Skeletal muscle tissue (tissue), 4 donors: Measurements from ENCODE around the gene RAP1GAP2. TPM values are rescaled to one million over a fixed set of nuclear protein-coding genes. Genes with fewer than 3 reads are reported as not detected.
"Not testable (repeated sequence)": the region's sequence is repeated elsewhere in the genome, so short reads cannot be mapped to it uniquely, and the experiment has no call there.

ENCODE experiments used
- H3K27ac ChIP-seq: one replicate; pipeline ENCODE4 v1.7.0; 2013; ENCODE audit warnings: mild to moderate bottlenecking, low read depth, low read length, inconsistent platforms
- H3K27me3 ChIP-seq, 3 donors: one replicate each; pipeline ENCODE4 v1.7.0; 2013; ENCODE audit warnings: low read length in 3 of 3; ENCODE audit not compliant: control insufficient read depth in 3 of 3, insufficient read depth in 3 of 3
- H3K36me3 ChIP-seq, 3 donors: one replicate each; pipeline ENCODE4 v1.7.0; 2013; ENCODE audit warnings: low read length in 3 of 3; ENCODE audit not compliant: control insufficient read depth in 3 of 3, insufficient read depth in 3 of 3
- H3K4me1 ChIP-seq, 3 donors: one replicate each; pipeline ENCODE4 v1.7.0; 2013; ENCODE audit warnings: low read length in 3 of 3, mild to moderate bottlenecking in 3 of 3; ENCODE audit not compliant: control insufficient read depth in 3 of 3, insufficient read depth in 3 of 3
- H3K4me3 ChIP-seq, 3 donors: one replicate each; pipeline ENCODE4 v1.7.0; 2013; ENCODE audit warnings: low read length in 3 of 3
- H3K9ac ChIP-seq, 3 donors: one replicate each; pipeline ENCODE4 v1.7.0; 2013; ENCODE audit warnings: low read length in 3 of 3, mild to moderate bottlenecking in 3 of 3, moderate library complexity in 2 of 3, low read depth in 1 of 3
- H3K9me3 ChIP-seq, 3 donors: one replicate each; pipeline ENCODE4 v1.7.0; 2013; ENCODE audit warnings: low read length in 3 of 3; ENCODE audit not compliant: control insufficient read depth in 3 of 3
- total RNA-seq: library from RNA; depleted of rRNA; stranded (reverse); fragments of >200 nt; gene quantifications from one replicate; pipeline ENCODE4 v1.2.3, GENCODE V29; 2014
- donor health status: Osteomylitis.

Gene RAP1GAP2
- total RNA-seq, 1 donor from 2014 or later: 2.1 TPM

- Histone ChIP-seq H3K27me3 (peaks cover 0 to 3% (median 0%) of the 10 kb centered on the region in 3 donors), H3K36me3 (no peaks in the 10 kb centered on the region), H3K27ac (no peak overlapping the region), H3K4me3 (no peak overlapping the region), H3K9me3 (no peaks in the 10 kb centered on the region), H3K4me1 (no peaks in the 10 kb centered on the region), H3K9ac (no peak overlapping the region)
Observed at GRCh38 chr17:2888326-2888725, 92.1 kb downstream of the RAP1GAP2 start.

GRCh38 chr17:2889256-2889655 is 93.0 kb downstream of the RAP1GAP2 start:
- no peak overlapping the region for H3K4me3 ChIP-seq
- H3K36me3 ChIP-seq: no peaks in the 10 kb centered on the region
- H3K9me3 ChIP-seq: no peaks in the 10 kb centered on the region
- no peak overlapping the region for H3K9ac ChIP-seq
- H3K27me3 ChIP-seq: no peaks in the 10 kb centered on the region
- no peaks in the 10 kb centered on the region for H3K4me1 ChIP-seq
- no peak overlapping the region for H3K27ac ChIP-seq

GRCh38 chr17:2890778-2891177 is 94.5 kb downstream of the RAP1GAP2 start:
- H3K4me1 ChIP-seq, H3K4me3 ChIP-seq, H3K27ac ChIP-seq: not testable (repeated sequence)

DNA sequence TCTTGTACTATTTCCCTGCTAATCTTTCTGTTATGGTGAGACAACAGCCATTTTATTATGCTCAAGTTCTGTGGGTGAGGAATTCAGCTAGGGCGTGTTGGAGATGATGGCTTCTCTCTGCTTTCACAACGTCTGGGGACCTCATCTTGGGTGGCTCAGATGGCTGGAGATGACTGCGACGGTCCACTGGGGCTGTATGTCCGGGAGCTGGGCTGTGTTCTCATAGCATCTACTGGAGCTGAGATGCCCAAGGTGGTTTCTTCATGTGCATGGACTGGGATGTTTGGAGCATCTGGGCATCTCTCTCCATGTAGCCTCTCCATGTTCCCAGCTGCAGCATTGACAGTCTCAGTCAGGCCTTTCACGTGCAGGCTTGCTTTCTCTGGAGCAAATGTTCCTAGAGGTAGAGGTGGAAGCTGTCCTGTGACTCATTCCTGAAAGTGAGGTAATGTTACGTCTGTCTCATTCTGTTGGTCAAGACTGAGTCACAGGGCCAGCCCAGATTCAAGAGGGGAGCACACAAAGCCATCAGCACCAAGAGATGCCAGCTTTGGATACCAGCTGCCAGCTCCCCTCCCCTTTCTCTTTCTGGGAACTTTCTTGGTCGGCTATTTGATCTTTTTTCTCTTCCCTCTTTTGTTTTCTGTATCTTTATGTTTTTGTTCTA is 96.2 kb downstream of the RAP1GAP2 start:
- H3K9ac ChIP-seq: no peak overlapping the region
- no peaks in the 10 kb centered on the region for H3K36me3 ChIP-seq
- no peaks in the 10 kb centered on the region for H3K9me3 ChIP-seq
- no peak overlapping the region for H3K27ac ChIP-seq
- H3K27me3 ChIP-seq: peaks cover 0 to 3% (median 0%) of the 10 kb centered on the region in 3 donors
- H3K4me3 ChIP-seq: no peak overlapping the region
- no peaks in the 10 kb centered on the region for H3K4me1 ChIP-seq

More at GRCh38 chr17:2890778-2891177, 94.5 kb downstream of the RAP1GAP2 start:
- not testable (repeated sequence) for H3K9me3 ChIP-seq, H3K27me3 ChIP-seq, H3K36me3 ChIP-seq, H3K9ac ChIP-seq

GRCh38 chr17:2893422-2893914 is 97.2 kb downstream of the RAP1GAP2 start:
- Histone ChIP-seq H3K4me3 (no peak overlapping the region), H3K9ac (no peak overlapping the region), H3K4me1 (no peaks in the 10 kb centered on the region), H3K27me3 (peaks cover 0 to 3% (median 0%) of the 10 kb centered on the region in 3 donors), H3K9me3 (no peaks in the 10 kb centered on the region), H3K27ac (no peak overlapping the region), H3K36me3 (no peaks in the 10 kb centered on the region)

- Histone ChIP-seq H3K4me3 (no peak overlapping the region), H3K36me3 (no peaks in the 10 kb centered on the region), H3K9me3 (no peaks in the 10 kb centered on the region), H3K4me1 (no peaks in the 10 kb centered on the region), H3K27ac (no peak overlapping the region), H3K27me3 (peaks cover 0 to 3% (median 0%) of the 10 kb centered on the region in 3 donors), H3K9ac (no peak overlapping the region)
Observed at GRCh38 chr17:2894782-2895181, 98.5 kb downstream of the RAP1GAP2 start.

- Histone ChIP-seq H3K27me3 (peaks cover 0 to 8% (median 0%) of the 10 kb centered on the region in 3 donors), H3K36me3 (no peaks in the 10 kb centered on the region), H3K9me3 (no peaks in the 10 kb centered on the region), H3K4me1 (no peaks in the 10 kb centered on the region), H3K9ac (no peak overlapping the region), H3K4me3 (no peak overlapping the region), H3K27ac (no peak overlapping the region)
Observed at GRCh38 chr17:2897605-2898004, 101.4 kb downstream of the RAP1GAP2 start.

GRCh38 chr17:2898255-2898926 is 102.2 kb downstream of the RAP1GAP2 start:
- no peaks in the 10 kb centered on the region for H3K4me1 ChIP-seq
- H3K27me3 ChIP-seq: peaks cover 0 to 8% (median 0%) of the 10 kb centered on the region in 3 donors
- no peaks in the 10 kb centered on the region for H3K9me3 ChIP-seq
- no peak overlapping the region for H3K9ac ChIP-seq
- H3K27ac ChIP-seq: no peak overlapping the region
- no peak overlapping the region for H3K4me3 ChIP-seq
- H3K36me3 ChIP-seq: no peaks in the 10 kb centered on the region

DNA sequence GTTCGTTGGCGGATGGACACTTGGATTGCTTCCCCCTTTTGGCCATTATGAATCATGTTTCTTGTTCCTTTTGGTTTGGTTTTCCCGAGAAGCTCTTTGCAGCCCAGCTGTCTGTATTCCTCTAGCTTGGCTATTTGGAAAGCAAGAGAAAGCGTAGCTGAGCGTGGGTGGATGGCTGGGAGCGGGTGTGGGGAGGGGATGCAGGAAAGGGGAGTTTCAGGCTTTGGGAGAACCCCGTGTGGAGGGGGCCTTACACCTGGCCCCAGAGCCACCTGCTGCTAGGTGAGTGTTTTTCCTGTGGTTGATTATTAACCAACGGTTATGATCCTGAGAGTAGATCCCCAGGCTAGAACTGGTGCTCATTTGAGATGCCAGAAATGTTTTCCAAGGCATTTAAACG is 103.7 kb downstream of the RAP1GAP2 start:
- no peaks in the 10 kb centered on the region for H3K36me3 ChIP-seq
- H3K9me3 ChIP-seq: no peaks in the 10 kb centered on the region
- no peak overlapping the region for H3K27ac ChIP-seq
- H3K9ac ChIP-seq: no peak overlapping the region
- H3K27me3 ChIP-seq: peaks cover 3 to 16% (median 4%) of the 10 kb centered on the region in 3 donors
- H3K4me3 ChIP-seq: no peak overlapping the region
- H3K4me1 ChIP-seq: no peaks in the 10 kb centered on the region

- no peak overlapping the region for H3K9ac ChIP-seq
- H3K4me3 ChIP-seq: no peak overlapping the region
- H3K27ac ChIP-seq: no peak overlapping the region
- H3K27me3 ChIP-seq: peaks cover 3 to 25% (median 4%) of the 10 kb centered on the region in 3 donors
- no peaks in the 10 kb centered on the region for H3K4me1 ChIP-seq
- H3K9me3 ChIP-seq: no peaks in the 10 kb centered on the region
- no peaks in the 10 kb centered on the region for H3K36me3 ChIP-seq
Observed at GRCh38 chr17:2900842-2901241, 104.6 kb downstream of the RAP1GAP2 start.
